OCI-LY3 (cell line): ENCODE results near the gene MYO5B.

Experiments used
- CTCF ChIP-seq: fragments of 200-600, 300-600 bp; sonication (generic); IDR thresholded peaks from 2 replicates; pipeline ENCODE4 v1.5.1; 2014; ENCODE audit warnings: antibody characterized with exemption, low read length, low read depth
- EZH2phosphoT487 ChIP-seq: fragments of 200-600 bp; shearing (Covaris generic); IDR thresholded peaks from 2 replicates; pipeline ENCODE4 v1.6.1; 2018; ENCODE audit warnings: antibody characterized with exemption, mixed run types, low read depth

GRCh38 chr18:49911427-49911826, 283.5 kb downstream of the MYO5B start:
- no peak for TF ChIP-seq CTCF
- TF ChIP-seq EZH2phosphoT487: no peak
